IPS-NIHi7 (cell line): ENCODE data around the gene NDUFA13.

Experiments used
- DNase-seq: peaks from one replicate; pipeline ENCODE4 v3.0.0; 2012; ENCODE audit warnings: mixed read lengths; ENCODE audit errors: extremely low spot score

NDUFA13 gene

GRCh38 chr19:19532806-19533701 is 17.0 kb downstream of the NDUFA13 start:
- no peak for DNase-seq

GRCh38 chr19:19533841-19534240 is 17.8 kb downstream of the NDUFA13 start:
- no peak for DNase-seq

- no peak for DNase-seq
These were observed 18.7 kb downstream of the NDUFA13 start for GRCh38 chr19:19534556-19535265.

GRCh38 chr19:19535311-19536191 is 19.5 kb downstream of the NDUFA13 start:
- DNase-seq, result no peak

- no peak for DNase-seq
These were observed 21.3 kb downstream of the NDUFA13 start for GRCh38 chr19:19537075-19538048.

GRCh38 chr19:19538061-19538784 is 22.2 kb downstream of the NDUFA13 start, which contains the start of gene CILP2:
Gene CILP2, plus strand, starts transcription at chr19:19538265. Its CDS starts 85 bp downstream, at chr19:19538350.
- peak; percentile 92 for DNase-seq

- no peak for DNase-seq
These were observed 22.8 kb downstream of the NDUFA13 start for GRCh38 chr19:19538785-19539166.

- no peak for DNase-seq
These were observed 23.7 kb downstream of the NDUFA13 start for GRCh38 chr19:19539698-19540063.

GRCh38 chr19:19540064-19540714 is 24.2 kb downstream of the NDUFA13 start:
- peak; percentile 87 for DNase-seq

GRCh38 chr19:19540715-19541515 is 24.9 kb downstream of the NDUFA13 start:
- DNase-seq, result peak; percentile 97

GRCh38 chr19:19541616-19542015 is 25.6 kb downstream of the NDUFA13 start:
- no peak for DNase-seq

- no peak for DNase-seq
These were observed 26.5 kb downstream of the NDUFA13 start for GRCh38 chr19:19542507-19542906.

GRCh38 chr19:19543101-19543500 is 27.1 kb downstream of the NDUFA13 start:
- no peak for DNase-seq

- no peak for DNase-seq
These were observed 27.6 kb downstream of the NDUFA13 start for GRCh38 chr19:19543640-19544039.

- DNase-seq, result no peak
These were observed 28.4 kb downstream of the NDUFA13 start for GRCh38 chr19:19544257-19544953.

GRCh38 chr19:19544954-19545591 is 29.0 kb downstream of the NDUFA13 start:
- no peak for DNase-seq

- no peak for DNase-seq
These were observed 29.7 kb downstream of the NDUFA13 start for GRCh38 chr19:19545707-19546106.

GRCh38 chr19:19546751-19547162 is 30.7 kb downstream of the NDUFA13 start:
- DNase-seq, result no peak
